SJCRH30 (cell line): ENCODE results near the gene TNS4. TPM values are rescaled to one million over a fixed set of nuclear protein-coding genes. Genes with fewer than 3 reads are reported as not detected.

Experiments used
- DNase-seq, 2 experiments: peaks; one replicate each; pipeline ENCODE4 v3.0.0-alpha.2; 2015 to 2020
- H3K27ac ChIP-seq: fragments of 250-450 bp; sonication (Bioruptor Pico); 2 replicates; pipeline ENCODE4 v1.5.1; 2020; ENCODE audit warnings: mild to moderate bottlenecking, moderate library complexity
- H3K27me3 ChIP-seq: fragments of 250-450 bp; sonication (Bioruptor Pico); 2 replicates; pipeline ENCODE4 v1.5.1; 2020; ENCODE audit warnings: mild to moderate bottlenecking, moderate library complexity
- H3K36me3 ChIP-seq: fragments of 250-450 bp; sonication (Bioruptor Pico); 2 replicates; pipeline ENCODE4 v1.5.1; 2020; ENCODE audit warnings: mild to moderate bottlenecking, moderate library complexity
- H3K4me1 ChIP-seq: fragments of 250-450 bp; sonication (Bioruptor Pico); 2 replicates; pipeline ENCODE4 v1.5.1; 2020; ENCODE audit warnings: mild to moderate bottlenecking, moderate library complexity
- H3K4me3 ChIP-seq: fragments of 250-450 bp; sonication (Bioruptor Pico); 2 replicates; pipeline ENCODE4 v1.5.1; 2020; ENCODE audit warnings: mild to moderate bottlenecking, moderate library complexity
- H3K9me3 ChIP-seq: fragments of 250-450 bp; sonication (Bioruptor Pico); replicated peaks from 2 replicates; pipeline ENCODE4 v1.5.1; 2020; ENCODE audit warnings: mild to moderate bottlenecking, moderate library complexity
- total RNA-seq: library from RNA; depleted of rRNA; stranded (reverse); fragments of >200 nt; shearing (Covaris generic); gene quantifications from 2 replicates; pipeline ENCODE4 v1.2.3, GENCODE V29; 2014

Gene TNS4
- total RNA-seq, 1 experiment from 2014 or later: not detected

DNA sequence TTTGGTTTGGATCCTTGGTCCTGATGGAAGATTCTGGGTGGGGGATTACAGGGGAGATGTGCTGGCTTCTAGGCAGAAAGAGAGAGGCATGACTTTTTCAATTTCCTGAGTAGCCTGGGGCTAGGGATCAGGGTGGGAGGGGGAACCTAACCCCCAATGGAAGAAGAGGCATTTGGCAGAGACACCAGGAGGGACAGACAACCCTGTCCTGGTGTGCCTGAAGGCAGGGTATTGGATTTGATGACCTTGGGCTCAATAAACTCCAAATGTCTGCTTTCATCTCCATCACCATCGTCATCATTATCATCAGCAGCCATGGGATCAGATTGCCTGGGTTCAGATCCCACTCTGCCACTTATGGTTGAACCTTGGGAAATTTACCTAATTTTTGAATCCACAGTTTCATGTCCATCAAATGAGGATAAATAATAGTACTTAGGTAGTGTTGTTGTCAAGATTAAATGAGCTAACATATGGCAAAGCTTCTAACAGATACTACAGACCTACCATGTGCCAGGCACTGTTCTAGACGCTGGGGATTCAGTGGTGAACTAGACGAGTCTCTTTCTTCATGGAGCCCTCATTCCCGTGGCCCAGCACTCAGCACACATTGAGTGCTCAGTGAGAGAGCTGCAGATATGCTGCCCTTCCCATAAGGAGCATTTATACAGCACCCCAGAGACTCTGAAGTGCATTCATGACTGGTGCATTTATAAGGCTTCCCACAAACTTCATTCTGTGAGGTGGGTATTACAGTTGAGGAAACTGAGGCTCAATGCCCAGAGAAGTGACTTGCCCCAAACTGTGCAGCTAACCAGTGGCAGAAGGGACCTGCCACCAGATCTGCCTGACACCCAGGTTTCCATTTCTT lies 31.4 kb downstream of the TNS4 start:
- Histone ChIP-seq H3K27ac (no peak overlapping the region), H3K36me3 (no peaks in the 10 kb centered on the region), H3K4me1 (no peaks in the 10 kb centered on the region), H3K9me3 (no peaks in the 10 kb centered on the region; the same call in 1 of the 2 replicates), H3K27me3 (no peaks in the 10 kb centered on the region), H3K4me3 (no peak overlapping the region)
- DNase-seq: no peak

DNA sequence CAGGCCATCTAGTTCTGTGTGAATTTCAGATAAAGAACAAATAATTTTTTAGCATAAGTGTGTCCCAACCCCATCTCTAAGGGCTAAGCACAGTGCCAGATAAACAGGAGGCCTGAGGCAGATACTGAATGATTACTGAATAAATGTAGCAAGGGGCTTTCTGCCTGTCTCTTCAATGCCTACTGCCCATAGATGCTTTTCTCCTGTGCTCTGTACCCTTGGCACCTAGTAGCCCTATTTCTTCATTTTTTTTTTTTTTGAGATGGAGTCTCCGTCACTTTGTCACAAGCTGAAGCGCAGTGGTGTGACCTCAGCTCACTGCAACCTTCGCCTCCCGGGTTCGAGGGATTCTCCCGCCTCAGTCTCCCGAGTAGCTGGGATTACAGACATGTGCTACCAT lies 32.9 kb downstream of the TNS4 start:
- Histone ChIP-seq H3K27ac (no peak overlapping the region), H3K9me3 (no peaks in the 10 kb centered on the region; the same call in 1 of the 2 replicates), H3K4me1 (no peaks in the 10 kb centered on the region), H3K27me3 (no peaks in the 10 kb centered on the region), H3K4me3 (no peak overlapping the region), H3K36me3 (no peaks in the 10 kb centered on the region)
- DNase-seq: no peak

DNA sequence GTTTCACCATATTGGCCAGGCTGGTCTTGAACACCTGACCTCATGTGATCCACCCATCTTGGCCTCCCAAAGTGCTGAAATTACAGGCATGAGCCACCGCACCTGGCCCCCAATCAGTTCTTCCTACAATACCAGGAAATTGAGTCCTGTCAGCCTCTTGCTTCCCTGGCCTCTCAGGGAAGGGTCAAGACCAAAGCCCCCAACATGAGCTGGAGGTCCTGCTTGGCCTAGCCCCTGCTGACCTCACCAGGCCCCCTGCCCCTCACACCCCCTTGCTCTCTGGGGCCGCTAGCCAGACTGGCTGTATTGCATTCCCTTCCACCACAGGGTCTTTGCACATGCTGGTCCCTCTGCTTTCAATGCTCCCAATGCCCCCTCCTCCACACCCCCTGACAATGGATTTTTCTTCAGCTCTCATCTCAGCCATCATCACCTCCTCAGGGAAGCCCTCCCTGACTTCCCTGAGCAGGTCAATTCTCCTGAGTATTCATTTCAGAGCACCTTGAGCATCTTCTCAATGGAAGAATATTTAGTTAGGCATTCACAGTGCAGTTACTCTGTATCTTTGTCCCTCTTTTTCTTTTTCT lies 34.0 kb downstream of the TNS4 start:
- no peaks in the 10 kb centered on the region for H3K36me3 ChIP-seq

DNA sequence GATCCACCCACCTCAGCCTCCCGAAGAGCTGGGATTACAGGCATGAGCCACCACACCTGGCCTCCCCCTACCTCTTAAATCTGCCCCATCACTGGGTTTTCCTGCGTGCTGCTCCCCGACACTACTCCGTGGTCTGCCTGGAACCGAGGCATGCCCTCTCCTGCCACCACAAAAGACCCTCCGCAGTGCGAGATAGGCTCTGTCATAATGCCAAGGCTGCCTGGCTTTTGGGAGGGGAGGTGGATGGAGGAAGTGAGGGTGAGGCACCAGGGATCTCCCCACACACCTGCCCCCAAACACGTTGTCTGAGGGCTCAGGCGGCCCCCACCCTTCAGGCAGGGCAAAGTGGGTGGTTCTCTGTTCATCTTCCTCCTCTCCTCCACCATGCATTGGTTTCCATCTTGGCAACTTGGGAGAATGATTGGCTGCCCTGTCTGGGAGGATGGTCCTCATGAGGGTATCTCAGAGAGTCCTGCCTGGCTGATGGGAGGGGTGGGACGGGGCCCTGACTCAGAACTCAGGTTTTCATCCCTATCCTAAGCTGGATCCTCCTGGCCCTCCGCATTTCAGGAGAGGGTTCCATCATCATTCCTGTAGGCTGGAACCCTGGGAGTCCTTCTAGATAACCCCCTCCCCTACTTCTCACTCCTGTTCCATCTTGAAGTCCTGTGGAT lies 35.0 kb downstream of the TNS4 start:
- Histone ChIP-seq H3K36me3 (no peaks in the 10 kb centered on the region), H3K9me3 (no peaks in the 10 kb centered on the region), H3K27me3 (no peaks in the 10 kb centered on the region), H3K4me1 (peaks cover 9% of the 10 kb centered on the region), H3K27ac (no peak overlapping the region), H3K4me3 (no peak overlapping the region)
- DNase-seq: no peak

More for the DNA sequence above, 34.0 kb downstream of the TNS4 start:
- no peak overlapping the region for H3K27ac ChIP-seq
- H3K4me1 ChIP-seq: peaks cover 3% of the 10 kb centered on the region
- no peak for DNase-seq
- H3K27me3 ChIP-seq: no peaks in the 10 kb centered on the region
- no peaks in the 10 kb centered on the region for H3K9me3 ChIP-seq
- no peak overlapping the region for H3K4me3 ChIP-seq

DNA sequence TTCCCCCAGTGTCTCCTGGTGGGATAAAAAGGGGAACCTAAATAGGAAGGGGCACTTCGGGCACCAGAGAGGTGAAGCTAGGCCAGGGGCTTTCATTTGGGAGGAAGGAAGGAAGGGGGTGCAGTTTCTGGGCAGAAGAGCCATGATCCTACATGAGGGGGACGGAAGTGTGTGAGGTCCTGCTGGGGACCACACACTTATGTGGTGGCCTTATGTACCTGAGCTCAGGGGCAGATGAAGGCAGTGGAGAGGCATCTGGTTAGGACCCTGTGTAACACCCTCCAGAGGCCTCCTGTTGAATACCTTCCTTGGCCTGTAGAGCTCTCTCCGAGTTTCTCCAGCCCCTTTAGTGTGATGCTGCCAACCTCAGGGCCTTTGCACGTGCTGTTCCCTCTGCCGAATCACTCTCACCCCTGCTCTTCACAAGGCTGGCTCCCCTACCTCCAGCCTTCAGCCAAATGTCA lies 37.0 kb downstream of the TNS4 start:
- no peak overlapping the region for H3K27ac ChIP-seq
- H3K36me3 ChIP-seq: no peaks in the 10 kb centered on the region
- DNase-seq: no peak
- H3K4me3 ChIP-seq: no peak overlapping the region
- no peaks in the 10 kb centered on the region for H3K9me3 ChIP-seq
- peaks cover 27% of the 10 kb centered on the region for H3K4me1 ChIP-seq
- H3K27me3 ChIP-seq: no peaks in the 10 kb centered on the region

DNA sequence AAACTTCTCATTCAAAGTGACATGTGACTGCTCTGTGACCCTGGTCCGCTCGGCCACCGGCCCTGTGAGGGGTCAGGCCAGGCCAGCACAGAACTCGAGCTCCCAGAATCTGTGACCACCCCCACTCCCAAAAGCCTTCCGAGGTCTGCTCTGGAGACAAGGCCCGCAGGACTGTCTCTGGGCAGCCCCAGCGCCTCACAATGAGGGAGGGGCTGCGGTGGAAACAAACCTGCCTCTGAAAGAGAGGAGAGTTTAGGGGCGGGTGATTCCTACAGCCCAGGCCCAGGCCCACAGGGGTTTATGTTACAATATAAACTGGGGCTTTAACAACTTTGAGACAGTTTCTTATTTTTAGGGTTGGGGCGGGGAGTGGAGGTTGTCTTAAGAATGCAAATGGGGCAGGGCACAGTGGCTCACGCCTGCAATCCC lies 38.3 kb downstream of the TNS4 start:
- H3K27ac ChIP-seq: no peak overlapping the region
- no peaks in the 10 kb centered on the region for H3K27me3 ChIP-seq
- H3K4me3 ChIP-seq: no peak overlapping the region
- no peaks in the 10 kb centered on the region for H3K9me3 ChIP-seq
- peaks cover 28% of the 10 kb centered on the region for H3K4me1 ChIP-seq
- H3K36me3 ChIP-seq: no peaks in the 10 kb centered on the region
- DNase-seq: no peak

DNA sequence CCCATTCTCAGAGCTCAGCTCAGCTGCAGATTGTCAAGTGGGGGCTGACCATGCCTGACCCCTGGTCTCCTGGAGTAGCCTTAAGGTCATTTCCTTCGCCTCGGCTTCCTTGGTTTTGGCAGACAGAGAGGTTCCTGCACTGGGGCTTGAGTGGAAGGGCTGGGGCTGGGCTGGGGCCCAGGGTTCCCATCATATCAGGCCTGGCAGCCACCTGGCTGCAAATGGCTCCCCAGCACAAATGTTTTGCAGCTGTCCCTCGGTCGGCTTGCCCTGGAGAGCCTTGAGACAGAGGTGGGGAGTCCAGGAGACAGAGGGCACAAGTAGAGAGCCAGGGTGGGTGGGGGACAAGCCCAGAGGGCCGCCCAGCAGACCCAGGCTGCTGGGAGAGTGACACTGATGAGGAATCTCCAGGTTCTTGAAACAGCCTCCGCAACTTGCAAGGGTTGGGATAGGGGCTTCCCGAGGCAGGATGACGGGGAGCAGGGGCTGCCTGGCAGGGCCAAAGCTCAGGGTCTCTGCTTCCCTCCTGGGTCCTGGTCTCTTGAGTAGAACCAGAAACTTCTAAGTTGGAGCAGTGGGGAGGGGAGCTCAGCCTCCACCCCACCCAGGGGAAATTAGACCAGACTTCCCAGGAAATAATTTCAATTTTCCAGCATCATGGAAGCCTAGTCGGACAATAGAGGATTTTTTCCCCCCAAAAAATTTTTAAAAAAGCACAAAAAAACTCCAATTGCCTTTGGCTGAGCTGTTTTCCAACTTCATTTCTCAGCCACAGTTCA lies 38.9 kb downstream of the TNS4 start:
- Histone ChIP-seq H3K36me3 (no peaks in the 10 kb centered on the region), H3K4me1 (peaks cover 28% of the 10 kb centered on the region), H3K27ac (no peak overlapping the region), H3K9me3 (no peaks in the 10 kb centered on the region), H3K4me3 (no peak overlapping the region), H3K27me3 (no peaks in the 10 kb centered on the region)
- peak; percentile 32 to 51 for DNase-seq

DNA sequence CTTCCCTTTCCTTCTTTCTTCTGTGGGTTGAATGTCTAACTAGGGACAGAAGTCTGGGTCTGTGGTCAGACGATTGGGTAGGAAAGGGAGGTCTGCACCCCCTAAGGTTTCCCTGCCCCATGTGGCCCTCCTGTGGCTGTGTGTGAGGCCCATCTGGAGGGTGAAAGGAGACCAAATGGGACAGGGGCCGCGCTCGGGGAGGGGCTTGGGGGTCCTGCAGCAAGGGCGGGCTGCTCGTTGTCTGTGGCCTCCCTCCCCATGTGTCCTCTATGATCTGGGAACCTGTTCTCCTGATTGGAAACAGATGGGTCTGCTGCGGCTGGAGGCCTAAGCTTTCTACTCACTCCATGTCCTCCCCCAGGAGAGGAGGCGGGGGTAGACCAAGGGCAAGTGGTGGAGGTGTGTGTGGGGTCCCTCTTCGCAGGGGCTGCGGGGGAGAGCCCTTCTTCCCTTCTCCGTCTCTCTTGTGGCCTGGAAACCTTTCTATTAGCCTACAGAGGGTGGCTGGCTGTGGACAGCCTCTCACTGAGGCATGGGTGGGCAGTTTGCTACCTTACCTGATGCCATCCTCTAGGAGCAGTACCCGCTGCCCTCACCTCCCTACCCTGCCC lies 39.6 kb downstream of the TNS4 start:
- Histone ChIP-seq H3K9me3 (no peaks in the 10 kb centered on the region), H3K27me3 (no peaks in the 10 kb centered on the region), H3K4me1 (peaks cover 28% of the 10 kb centered on the region), H3K36me3 (no peaks in the 10 kb centered on the region), H3K27ac (no peak overlapping the region), H3K4me3 (no peak overlapping the region)
- DNase-seq: no peak

DNA sequence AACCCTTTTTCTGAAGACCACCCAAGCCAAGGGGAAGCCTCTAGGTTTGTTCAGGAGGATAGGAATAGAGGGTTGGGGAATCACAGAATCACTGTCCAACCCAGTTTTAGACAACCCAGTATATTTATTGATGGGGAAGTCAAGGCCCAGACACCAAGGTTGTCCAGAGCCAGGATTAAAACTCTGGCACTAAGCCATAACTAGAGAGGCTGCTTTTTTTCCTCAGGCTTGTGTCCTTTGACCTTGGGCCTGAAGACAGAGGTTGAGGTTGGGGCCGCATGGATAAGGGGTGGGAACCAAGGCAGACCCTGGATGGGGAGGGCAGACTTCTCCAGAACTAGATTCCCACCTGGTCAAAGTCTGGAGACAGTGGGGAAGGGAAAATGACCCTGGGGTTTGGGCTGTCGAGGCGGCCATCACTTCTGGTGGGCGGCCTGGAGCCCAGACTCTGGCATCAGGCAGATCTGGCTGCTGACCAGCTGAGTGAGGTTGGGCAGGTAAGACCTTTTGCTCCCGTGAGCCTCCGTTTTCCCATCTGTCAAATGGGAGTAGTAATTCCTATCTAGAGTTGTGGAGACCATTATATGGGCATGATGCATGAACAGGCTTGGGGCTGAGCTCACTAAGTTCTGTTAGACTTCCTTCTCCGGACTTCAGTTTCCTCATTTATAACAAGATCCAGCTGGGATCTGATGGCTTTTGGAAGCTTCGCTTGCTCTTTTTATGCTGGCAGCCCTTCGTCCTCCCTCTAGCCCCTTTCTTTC lies 40.3 kb downstream of the TNS4 start:
- H3K27ac ChIP-seq: peak overlapping the region; percentile 41
- no peaks in the 10 kb centered on the region for H3K36me3 ChIP-seq
- no peaks in the 10 kb centered on the region for H3K9me3 ChIP-seq
- no peaks in the 10 kb centered on the region for H3K27me3 ChIP-seq
- DNase-seq: no peak
- H3K4me1 ChIP-seq: peaks cover 28% of the 10 kb centered on the region
- no peak overlapping the region for H3K4me3 ChIP-seq

DNA sequence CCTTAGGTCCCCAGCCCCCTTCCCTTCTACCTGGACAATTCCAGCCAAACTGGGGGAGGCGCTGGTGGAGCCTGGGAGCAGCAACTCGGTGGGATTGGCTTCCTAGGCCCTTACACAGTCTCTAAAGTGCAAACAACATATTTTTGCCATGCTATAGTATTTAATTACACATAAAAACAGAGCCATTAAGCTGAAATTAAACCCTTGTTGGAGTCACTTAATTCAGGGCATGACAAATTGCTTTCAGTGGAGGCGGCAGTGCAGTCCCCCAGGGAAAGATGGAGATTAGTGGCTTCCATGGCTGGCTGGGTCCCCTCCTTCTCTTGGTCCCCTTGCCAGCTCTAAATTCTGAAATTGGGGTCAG lies 40.8 kb downstream of the TNS4 start:
- H3K4me1 ChIP-seq: peaks cover 28% of the 10 kb centered on the region
- peak overlapping the region; percentile 41 for H3K27ac ChIP-seq

DNA sequence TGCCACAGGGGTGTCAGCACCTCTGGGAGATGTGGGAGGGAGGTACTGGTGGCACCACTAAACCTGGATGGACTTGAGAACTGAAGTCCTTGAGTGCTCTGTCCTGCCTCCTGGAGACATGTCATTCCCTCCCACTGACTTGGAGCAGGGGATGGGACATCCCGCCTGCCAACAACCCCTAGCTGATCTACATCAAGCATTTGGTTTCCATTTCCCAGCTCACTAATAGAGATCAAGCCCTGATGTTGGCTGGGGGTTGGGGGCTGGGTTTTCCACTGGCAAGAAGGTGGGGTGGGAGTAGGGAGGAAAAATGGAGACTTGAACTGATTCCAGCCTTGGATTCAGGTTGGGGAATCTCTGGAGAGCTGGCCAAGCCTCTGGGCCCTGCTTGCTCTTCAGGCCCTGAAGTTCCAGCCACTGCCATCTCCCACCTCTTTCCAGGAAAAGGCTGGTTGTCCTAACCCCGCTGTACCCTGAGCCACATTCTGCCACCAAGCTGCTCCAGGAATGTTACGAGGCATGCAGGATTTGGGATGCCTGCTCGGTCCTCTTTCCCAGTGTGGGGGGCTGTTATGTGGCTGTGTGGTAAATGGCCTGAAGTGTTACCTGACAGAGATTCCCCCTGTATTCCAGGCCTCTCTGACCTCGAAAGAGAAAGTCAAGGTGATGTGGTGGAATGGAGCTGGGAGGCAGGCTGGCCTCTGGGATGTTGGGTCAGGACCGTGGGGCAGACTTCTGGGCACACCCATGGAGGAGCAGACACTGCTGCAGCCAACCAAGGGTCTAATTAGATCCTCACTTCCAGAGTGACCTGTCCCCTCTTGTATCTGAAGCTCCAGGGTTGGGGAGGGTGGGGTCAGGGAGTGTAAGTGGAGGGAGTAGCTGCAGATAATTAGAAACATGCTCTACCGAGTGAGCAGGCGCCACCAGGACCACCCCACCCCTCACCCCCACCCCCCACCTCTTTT lies 41.5 kb downstream of the TNS4 start:
- no peaks in the 10 kb centered on the region for H3K36me3 ChIP-seq
- H3K9me3 ChIP-seq: no peaks in the 10 kb centered on the region
- peaks cover 28% of the 10 kb centered on the region for H3K4me1 ChIP-seq
- H3K27me3 ChIP-seq: no peaks in the 10 kb centered on the region
- no peak overlapping the region for H3K4me3 ChIP-seq
- no peak for DNase-seq
- H3K27ac ChIP-seq: no peak overlapping the region

More for the DNA sequence above, 40.8 kb downstream of the TNS4 start:
- Histone ChIP-seq H3K4me3 (no peak overlapping the region), H3K27me3 (no peaks in the 10 kb centered on the region), H3K9me3 (no peaks in the 10 kb centered on the region), H3K36me3 (no peaks in the 10 kb centered on the region)
- DNase-seq: peak; percentile 34 to 55

DNA sequence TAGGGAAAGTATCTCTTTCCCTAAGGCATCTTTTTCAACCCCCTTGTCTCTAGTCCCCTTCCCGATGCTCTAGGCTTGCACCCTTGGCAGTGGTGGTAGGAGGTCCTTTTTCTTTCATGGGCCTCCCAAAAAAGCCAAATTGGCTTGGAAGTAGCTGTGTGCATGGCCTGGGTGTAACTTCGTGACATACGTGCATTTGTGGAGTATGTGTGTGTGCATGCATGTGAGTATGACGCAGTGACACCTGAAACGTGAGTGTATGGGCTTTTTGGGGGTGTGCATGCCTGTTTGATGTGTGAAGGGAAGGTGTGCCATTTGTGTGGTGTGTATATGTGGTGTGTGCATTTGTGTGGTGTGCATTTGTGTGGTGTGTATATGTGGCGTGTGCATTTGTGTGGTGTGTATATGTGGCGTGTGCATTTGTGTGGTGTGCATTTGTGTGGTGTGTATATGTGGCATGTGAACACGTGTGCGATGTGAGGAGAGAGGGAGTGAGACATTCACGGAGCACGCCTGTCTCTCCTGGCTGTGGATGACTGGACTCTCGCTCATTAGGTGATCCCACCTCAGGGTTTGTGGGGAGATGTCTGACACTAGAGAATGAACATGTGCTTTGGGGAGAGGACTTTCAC lies 42.5 kb downstream of the TNS4 start:
- Histone ChIP-seq H3K4me3 (no peak overlapping the region), H3K9me3 (no peaks in the 10 kb centered on the region), H3K27ac (no peak overlapping the region), H3K36me3 (no peaks in the 10 kb centered on the region), H3K4me1 (peaks cover 28% of the 10 kb centered on the region), H3K27me3 (no peaks in the 10 kb centered on the region)
- DNase-seq: no peak
